ENCODE measurements around the gene CEACAM8.

Gene CEACAM8

GRCh38 chr19:42577016-42577415 is 17.7 kb downstream of the CEACAM8 start:
- H3K4me3 ChIP-seq (ENCODE audit: insufficient read depth, low read length, poor library complexity, severe bottlenecking): no peak overlapping the region
- H3K27ac ChIP-seq (ENCODE audit: low read depth, low read length): no peak overlapping the region
- no peak overlapping the region for H3K9ac ChIP-seq (ENCODE audit: low read length)
- H3K79me2 ChIP-seq (ENCODE audit: insufficient read depth, low read length): no peaks in the 10 kb centered on the region
- TF ChIP-seq EZH2phosphoT487 (conservative IDR thresholded peaks at IDR 0.05; ENCODE audit: low read length) (no peak), CTCF (IDR thresholded peaks at IDR 0.05; ENCODE audit: insufficient read depth, low read length, poor library complexity, severe bottlenecking) (no peak)
- no peak overlapping the region for H3K4me2 ChIP-seq (ENCODE audit: low read depth, low read length, poor library complexity, severe bottlenecking)
- no peaks in the 10 kb centered on the region for H3K9me3 ChIP-seq (ENCODE audit: insufficient read depth, low read length)
- no peaks in the 10 kb centered on the region for H4K20me1 ChIP-seq (ENCODE audit: low read depth, low read length)
- no peaks in the 10 kb centered on the region for H3F3A ChIP-seq (ENCODE audit: insufficient read depth)
- no peaks in the 10 kb centered on the region for H3K27me3 ChIP-seq (ENCODE audit: low read length)
- no peak overlapping the region for H2AFZ ChIP-seq (ENCODE audit: low read depth, low read length, severe bottlenecking)
- no peaks in the 10 kb centered on the region for H3K36me3 ChIP-seq (ENCODE audit: low read length)
- no peaks in the 10 kb centered on the region for H3K9me2 ChIP-seq (replicated peaks; ENCODE audit: insufficient read depth, low read length)

- Histone ChIP-seq H3K4me3 (ENCODE audit: insufficient read depth, low read length, poor library complexity, severe bottlenecking) (no peak overlapping the region), H3K27me3 (ENCODE audit: low read length) (no peaks in the 10 kb centered on the region), H3K9ac (ENCODE audit: low read length) (no peak overlapping the region), H3K4me2 (ENCODE audit: low read depth, low read length, poor library complexity, severe bottlenecking) (no peak overlapping the region), H3K36me3 (ENCODE audit: low read length) (no peaks in the 10 kb centered on the region), H3K9me2 (replicated peaks; ENCODE audit: insufficient read depth, low read length) (no peaks in the 10 kb centered on the region), H4K20me1 (ENCODE audit: low read depth, low read length) (no peaks in the 10 kb centered on the region), H3K79me2 (ENCODE audit: insufficient read depth, low read length) (no peaks in the 10 kb centered on the region), H3F3A (ENCODE audit: insufficient read depth) (no peaks in the 10 kb centered on the region), H2AFZ (ENCODE audit: low read depth, low read length, severe bottlenecking) (no peak overlapping the region), H3K27ac (ENCODE audit: low read depth, low read length) (no peak overlapping the region), H3K9me3 (ENCODE audit: insufficient read depth, low read length) (no peaks in the 10 kb centered on the region)
- no peak for TF ChIP-seq EZH2phosphoT487 (conservative IDR thresholded peaks at IDR 0.05; ENCODE audit: low read length)
- TF ChIP-seq CTCF (IDR thresholded peaks at IDR 0.05; ENCODE audit: insufficient read depth, low read length, poor library complexity, severe bottlenecking): no peak
Observed at GRCh38 chr19:42576241-42576640, 18.5 kb downstream of the CEACAM8 start.

- H3K9me2 ChIP-seq (replicated peaks; ENCODE audit: insufficient read depth, low read length): no peaks in the 10 kb centered on the region
- H3K4me2 ChIP-seq (ENCODE audit: low read depth, low read length, poor library complexity, severe bottlenecking): no peak overlapping the region
- H3K4me3 ChIP-seq (ENCODE audit: insufficient read depth, low read length, poor library complexity, severe bottlenecking): no peak overlapping the region
- H3F3A ChIP-seq (ENCODE audit: insufficient read depth): no peaks in the 10 kb centered on the region
- H3K9me3 ChIP-seq (ENCODE audit: insufficient read depth, low read length): no peaks in the 10 kb centered on the region
- no peak for TF ChIP-seq EZH2phosphoT487 (conservative IDR thresholded peaks at IDR 0.05; ENCODE audit: low read length)
- no peak for TF ChIP-seq CTCF (IDR thresholded peaks at IDR 0.05; ENCODE audit: insufficient read depth, low read length, poor library complexity, severe bottlenecking)
- H3K79me2 ChIP-seq (ENCODE audit: insufficient read depth, low read length): no peaks in the 10 kb centered on the region
- H3K27ac ChIP-seq (ENCODE audit: low read depth, low read length): no peak overlapping the region
- H3K27me3 ChIP-seq (ENCODE audit: low read length): no peaks in the 10 kb centered on the region
- no peaks in the 10 kb centered on the region for H4K20me1 ChIP-seq (ENCODE audit: low read depth, low read length)
- no peaks in the 10 kb centered on the region for H3K36me3 ChIP-seq (ENCODE audit: low read length)
- no peak overlapping the region for H3K9ac ChIP-seq (ENCODE audit: low read length)
- no peak overlapping the region for H2AFZ ChIP-seq (ENCODE audit: low read depth, low read length, severe bottlenecking)
Observed at GRCh38 chr19:42573642-42574041, 21.1 kb downstream of the CEACAM8 start.

Data from SU-DHL-6 (cell line).